Gastrocnemius medialis (tissue), 4 donors: ENCODE results near the gene CCDC13.

Experiments used
- CTCF ChIP-seq, 5 experiments: fragments of 450-650 bp in 3 of 5; fragments of 200-600 bp in 2 of 5; sonication (generic) in 2 of 5; IDR thresholded peaks in 4 of 5; conservative IDR thresholded peaks in 1 of 5; 1 replicate in 4 of 5; 2 replicates in 1 of 5; pipeline ENCODE4 v1.5.1; 2016 to 2019; ENCODE audit warnings: antibody characterized with exemption in 5 of 5, mild to moderate bottlenecking in 3 of 5, moderate library complexity in 3 of 5
- POLR2A ChIP-seq, 2 donors: fragments of 450-650 bp; IDR thresholded peaks; one replicate each; pipeline ENCODE4 v1.6.1; 2017; ENCODE audit warnings: antibody characterized with exemption in 2 of 2, mild to moderate bottlenecking in 2 of 2, moderate library complexity in 2 of 2

DNA sequence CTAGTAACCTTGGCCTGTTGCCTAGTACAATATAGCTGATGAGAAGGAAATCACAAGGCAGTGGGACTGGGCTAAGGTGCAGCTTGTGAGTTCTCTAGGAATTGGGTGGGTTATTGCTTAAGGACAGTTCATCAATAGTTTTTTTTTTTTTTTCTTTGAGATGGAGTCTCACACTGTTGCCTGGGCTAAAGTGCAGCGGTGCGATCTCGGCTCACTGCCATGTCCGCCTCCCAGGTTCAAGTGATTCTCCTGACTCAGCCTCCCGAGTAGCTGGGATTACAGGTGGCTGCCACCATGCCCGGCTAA, 47.6 kb upstream of the CCDC13 start:
- TF ChIP-seq CTCF (IDR thresholded peaks at IDR 0.05 in 4 of 5, conservative IDR thresholded peaks at IDR 0.05 in 1 of 5) (no peak), POLR2A (IDR thresholded peaks at IDR 0.05) (no peak)
